GM18907 (cell line): Measurements from ENCODE around the gene SGPP1.
"Not testable (repeated sequence)": the region's sequence is repeated elsewhere in the genome, so short reads cannot be mapped to it uniquely, and the experiment has no call there.

Experiments
- ATAC-seq: cut with Tn5 transposase; IDR thresholded peaks from one replicate; pipeline ENCODE4 v1.9.1; 2021; ENCODE audit warnings: mild to moderate bottlenecking, moderate library complexity; ENCODE audit not compliant: unreplicated experiment

Gene SGPP1

GRCh38 chr14:63673886-63674497 is 53.9 kb downstream of the SGPP1 start:
- no peak for ATAC-seq

- ATAC-seq, result no peak
These were observed 54.6 kb downstream of the SGPP1 start for GRCh38 chr14:63673255-63673654.

GRCh38 chr14:63672417-63673180 is 55.3 kb downstream of the SGPP1 start:
- peak; percentile 85 for ATAC-seq

GRCh38 chr14:63671987-63672386 is 55.9 kb downstream of the SGPP1 start:
- ATAC-seq, result peak; percentile 24

- ATAC-seq, result peak; percentile 51
These were observed 57.2 kb downstream of the SGPP1 start for GRCh38 chr14:63670692-63671091.

- no peak for ATAC-seq
These were observed 61.5 kb downstream of the SGPP1 start for GRCh38 chr14:63666335-63666734.

GRCh38 chr14:63663428-63664341 is 64.2 kb downstream of the SGPP1 start:
- ATAC-seq, result no peak

GRCh38 chr14:63662776-63663175 is 65.1 kb downstream of the SGPP1 start:
- no peak for ATAC-seq

DNA sequence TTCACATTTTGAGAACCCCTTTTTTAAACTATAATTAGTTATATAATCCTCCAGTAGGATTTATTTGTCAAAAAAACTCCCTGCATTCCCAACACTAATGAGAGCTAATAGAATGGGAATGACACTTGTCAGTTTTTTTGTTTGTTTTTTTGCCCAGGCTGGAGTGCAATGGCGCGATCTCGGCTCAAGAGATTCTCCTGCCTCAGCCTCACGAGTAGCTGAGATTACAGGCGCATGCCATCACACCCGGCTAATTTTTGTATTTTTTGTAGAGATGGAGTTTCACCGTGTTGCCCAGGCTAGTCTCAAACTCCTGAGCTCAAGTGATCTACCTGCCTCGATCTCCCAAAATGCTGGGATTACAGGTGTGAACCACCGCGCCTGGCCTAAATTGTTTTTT is 66.0 kb downstream of the SGPP1 start:
- not testable (repeated sequence) for ATAC-seq

DNA sequence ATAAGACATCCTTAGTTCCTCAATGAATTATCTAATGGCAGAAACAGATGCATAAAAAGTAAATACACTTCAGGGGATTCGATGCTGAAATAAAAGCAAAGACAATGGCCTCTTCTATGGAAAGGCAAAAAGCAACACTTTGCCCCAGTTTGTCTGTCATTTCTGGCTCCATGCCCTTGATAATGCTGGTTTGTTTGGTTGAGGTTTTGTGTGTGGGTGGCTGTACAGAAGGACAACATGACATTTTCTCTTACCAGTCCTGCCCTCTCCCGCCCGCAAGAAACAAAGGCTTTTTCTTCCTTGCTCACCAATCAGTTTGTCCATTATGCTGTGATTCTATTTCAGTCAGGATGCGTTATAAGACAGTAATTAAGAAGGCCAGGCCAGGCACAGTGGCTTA is 68.1 kb downstream of the SGPP1 start:
- ATAC-seq, result no peak

- ATAC-seq, result no peak
These were observed 71.7 kb downstream of the SGPP1 start for GRCh38 chr14:63656194-63656593.

DNA sequence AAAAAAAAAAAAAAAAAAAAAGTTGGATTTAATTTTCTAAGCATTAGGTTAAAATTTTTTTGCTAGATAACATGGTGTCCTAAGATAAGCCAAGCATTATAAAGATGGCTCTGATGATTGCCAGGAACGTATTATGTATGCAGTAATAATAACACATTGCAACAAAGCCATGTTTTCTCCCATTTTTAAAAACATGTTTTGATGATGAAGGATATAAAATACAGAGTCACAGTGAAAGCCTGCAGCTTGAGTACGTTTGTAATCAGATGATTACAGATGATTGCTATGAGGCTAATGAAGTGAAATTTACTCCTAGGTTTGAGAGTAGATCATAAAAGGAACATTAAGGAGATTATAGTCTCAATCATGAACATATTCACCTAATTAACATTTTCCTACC is 72.9 kb downstream of the SGPP1 start:
- no peak for ATAC-seq

- no peak for ATAC-seq
These were observed 73.5 kb downstream of the SGPP1 start for GRCh38 chr14:63654346-63654745.

DNA sequence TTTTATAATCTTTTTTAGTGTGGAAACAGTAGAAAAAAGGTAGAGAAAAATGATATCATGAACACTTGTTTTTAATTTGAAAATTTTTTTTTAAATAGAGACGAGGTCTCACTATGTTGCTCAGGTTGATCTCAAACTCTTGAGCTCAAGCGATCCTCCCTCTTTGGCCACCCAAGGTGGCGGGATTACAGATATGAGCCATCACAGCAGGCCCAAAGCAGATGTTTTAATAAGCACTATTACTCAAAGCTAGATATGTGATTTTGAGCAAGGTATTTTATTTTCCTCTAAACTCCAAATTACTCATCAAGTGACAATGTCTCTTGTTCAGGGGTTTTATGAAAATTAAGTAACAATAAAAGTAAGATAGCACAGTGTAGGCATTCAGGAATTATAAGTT is 75.5 kb downstream of the SGPP1 start:
- ATAC-seq, result no peak

DNA sequence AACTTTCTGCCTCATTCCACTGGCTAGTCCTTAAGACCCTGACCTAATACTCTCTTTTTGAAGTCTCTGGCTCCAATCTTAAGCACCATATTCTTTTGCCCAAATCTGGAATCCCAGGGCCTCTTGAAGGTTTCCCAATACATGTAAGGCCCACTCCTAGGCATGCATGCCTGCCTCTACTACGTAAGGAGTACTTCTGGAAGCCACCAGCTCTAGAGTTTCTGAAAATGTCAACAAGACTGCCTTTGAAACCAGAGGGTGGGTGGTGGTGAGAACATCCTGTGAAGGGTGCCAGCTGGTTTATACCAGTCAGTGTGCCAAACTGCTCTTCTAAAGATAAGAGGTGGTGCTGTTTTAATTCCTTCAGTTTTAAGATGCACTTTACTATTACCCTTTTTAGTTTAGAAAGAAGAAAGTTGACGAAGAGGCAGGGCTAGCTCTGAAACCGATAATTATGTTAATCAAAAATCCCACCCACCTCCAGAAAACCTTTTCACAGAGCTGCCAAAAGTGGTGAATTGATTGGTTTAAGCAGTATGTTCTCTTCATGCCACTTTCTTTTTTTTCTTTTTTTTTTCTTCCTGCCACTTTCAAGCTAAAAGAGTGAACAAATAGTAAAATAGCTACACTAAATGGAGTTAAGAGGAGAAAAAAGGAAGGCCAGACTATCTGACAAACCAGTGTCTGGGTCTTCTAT is 77.5 kb downstream of the SGPP1 start:
- ATAC-seq, result peak; percentile 75

DNA sequence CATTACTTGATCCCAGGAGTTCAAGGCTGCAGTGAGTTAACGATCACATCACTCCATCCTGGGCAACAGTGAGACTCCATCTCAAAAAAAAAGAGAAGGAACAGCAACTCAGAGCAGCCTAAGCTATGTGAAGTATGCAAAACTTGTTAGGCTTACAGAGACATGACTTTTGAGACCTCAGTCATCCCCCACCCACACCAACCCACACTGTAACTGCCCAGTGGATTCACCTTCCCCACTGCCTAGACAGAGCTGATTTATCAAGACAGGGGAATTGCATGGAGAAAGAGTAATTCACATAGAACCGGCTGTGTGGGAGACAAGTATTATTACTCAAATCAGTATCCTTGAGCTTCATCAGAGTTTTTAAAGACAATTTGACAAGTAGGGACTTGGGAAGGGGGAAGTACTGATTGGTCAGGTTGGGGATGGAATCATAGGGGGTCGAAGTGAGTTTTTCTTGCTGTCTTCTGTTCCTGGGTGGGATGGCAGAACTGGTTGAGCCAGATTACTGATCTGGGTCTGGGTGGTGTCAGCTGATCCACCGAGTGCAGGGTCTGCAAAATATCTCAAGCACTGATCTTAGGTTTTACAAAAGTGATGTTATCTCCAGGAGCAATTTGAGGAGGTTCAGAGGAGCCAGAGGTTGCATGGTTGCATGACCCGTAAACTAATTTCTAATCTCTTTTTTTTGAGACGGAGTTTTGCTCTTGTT is 80.0 kb downstream of the SGPP1 start:
- ATAC-seq, result peak; percentile 34

GRCh38 chr14:63644741-63645140 is 83.1 kb downstream of the SGPP1 start:
- ATAC-seq, result no peak

DNA sequence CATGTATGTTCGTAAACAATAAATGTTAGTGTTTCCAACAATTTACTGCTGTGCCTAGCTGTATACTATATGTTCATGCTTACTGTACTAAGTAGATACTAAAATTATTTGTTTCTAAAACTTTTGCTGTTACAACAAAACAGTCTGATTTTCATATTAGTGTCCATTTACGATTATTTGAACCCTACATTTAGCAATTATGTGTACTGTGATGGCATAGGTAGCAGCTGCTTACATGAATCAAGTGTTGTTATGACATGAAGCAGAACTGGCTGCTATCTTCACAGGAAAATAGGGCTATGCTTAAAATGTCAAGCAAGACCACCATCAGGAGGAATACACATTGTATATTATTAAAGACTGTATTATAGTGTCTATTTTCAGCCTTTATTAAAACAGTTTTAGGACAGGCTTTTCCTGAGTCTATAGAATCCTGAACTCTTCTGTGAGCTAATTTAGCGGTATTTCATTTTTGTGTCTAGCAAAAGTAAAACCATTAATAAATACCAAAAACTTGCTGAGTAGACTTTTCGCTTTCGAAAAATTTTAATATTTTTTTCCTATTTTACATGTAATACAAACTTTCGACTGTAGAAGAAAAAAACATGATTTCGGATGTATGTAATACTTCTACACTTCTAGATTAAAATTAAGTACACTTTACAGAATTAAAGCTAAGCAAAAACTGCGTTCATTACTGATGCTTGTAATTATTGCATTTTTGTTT is 85.0 kb downstream of the SGPP1 start:
- ATAC-seq, result no peak

DNA sequence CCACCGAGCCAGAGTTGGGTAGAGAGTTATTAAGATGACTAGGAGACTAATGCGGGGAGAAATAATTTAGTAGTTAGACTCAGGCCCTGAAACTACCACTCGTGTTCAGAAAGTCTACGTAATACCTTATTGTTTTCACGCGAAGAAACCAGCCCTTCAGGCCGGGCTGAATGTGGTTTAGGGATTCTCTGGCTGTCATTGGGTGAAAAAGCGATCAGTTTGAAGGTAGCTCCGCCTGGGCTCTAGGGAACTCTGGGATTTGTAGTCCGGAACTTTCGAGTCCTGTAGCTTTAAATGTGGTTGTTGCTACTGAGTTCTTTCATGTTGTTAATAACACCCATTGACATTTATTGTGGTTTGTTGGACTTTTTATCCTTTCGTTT is 85.6 kb downstream of the SGPP1 start:
- peak; percentile 68 for ATAC-seq
